Fibroblast of the conjunctiva (primary cell): Measurements from ENCODE around the gene RASGRP3.
A peak's percentile ranks its signal among the peaks of the same experiment; 100 is the strongest.
"Not testable (repeated sequence)": the region's sequence is repeated elsewhere in the genome, so short reads cannot be mapped to it uniquely, and the experiment has no call there.

Experiments used
- DNase-seq: peaks from one replicate; pipeline ENCODE4 v3.0.0-alpha.2; 2010; ENCODE audit warnings: low read depth

The RASGRP3 gene, protein sequence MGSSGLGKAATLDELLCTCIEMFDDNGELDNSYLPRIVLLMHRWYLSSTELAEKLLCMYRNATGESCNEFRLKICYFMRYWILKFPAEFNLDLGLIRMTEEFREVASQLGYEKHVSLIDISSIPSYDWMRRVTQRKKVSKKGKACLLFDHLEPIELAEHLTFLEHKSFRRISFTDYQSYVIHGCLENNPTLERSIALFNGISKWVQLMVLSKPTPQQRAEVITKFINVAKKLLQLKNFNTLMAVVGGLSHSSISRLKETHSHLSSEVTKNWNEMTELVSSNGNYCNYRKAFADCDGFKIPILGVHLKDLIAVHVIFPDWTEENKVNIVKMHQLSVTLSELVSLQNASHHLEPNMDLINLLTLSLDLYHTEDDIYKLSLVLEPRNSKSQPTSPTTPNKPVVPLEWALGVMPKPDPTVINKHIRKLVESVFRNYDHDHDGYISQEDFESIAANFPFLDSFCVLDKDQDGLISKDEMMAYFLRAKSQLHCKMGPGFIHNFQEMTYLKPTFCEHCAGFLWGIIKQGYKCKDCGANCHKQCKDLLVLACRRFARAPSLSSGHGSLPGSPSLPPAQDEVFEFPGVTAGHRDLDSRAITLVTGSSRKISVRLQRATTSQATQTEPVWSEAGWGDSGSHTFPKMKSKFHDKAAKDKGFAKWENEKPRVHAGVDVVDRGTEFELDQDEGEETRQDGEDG

DNA sequence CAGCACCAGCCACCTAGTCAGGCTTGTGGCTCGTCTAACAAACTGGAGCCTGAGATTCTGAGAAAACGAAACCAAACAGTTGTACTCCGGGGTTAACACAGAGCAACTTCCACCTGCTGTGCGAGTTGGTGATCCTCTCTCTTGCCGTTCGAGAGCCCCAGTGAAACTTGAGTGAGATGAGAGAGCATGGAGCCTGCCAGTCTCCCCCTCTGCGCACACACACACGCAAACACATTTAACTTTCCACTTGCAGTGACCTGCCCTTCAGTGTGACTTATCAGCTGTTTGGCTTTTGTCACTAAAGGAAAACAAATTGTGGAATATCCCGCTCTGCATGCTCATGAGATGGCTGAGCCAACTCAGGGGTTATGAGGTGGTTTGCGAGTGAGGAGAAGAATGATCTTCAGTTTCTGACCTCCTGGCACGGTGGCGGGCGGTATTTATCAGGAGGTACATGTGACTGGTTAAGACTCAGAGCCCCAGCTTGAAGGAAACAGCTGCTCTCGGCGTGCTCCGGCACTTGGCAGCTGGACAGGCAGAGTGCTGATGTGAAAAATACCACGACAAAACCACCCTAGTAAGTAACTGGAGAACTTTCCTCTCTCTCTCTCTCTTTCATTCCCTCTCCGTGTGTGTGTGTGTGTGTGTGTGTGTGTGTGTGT, at the start of gene RASGRP3:
RASGRP3 (plus strand) TSS at position 519 of the 662 bp plus-strand sequence. CDS start 38,488 bp downstream, outside the sequence.
- peak; percentile 92 for DNase-seq

DNA sequence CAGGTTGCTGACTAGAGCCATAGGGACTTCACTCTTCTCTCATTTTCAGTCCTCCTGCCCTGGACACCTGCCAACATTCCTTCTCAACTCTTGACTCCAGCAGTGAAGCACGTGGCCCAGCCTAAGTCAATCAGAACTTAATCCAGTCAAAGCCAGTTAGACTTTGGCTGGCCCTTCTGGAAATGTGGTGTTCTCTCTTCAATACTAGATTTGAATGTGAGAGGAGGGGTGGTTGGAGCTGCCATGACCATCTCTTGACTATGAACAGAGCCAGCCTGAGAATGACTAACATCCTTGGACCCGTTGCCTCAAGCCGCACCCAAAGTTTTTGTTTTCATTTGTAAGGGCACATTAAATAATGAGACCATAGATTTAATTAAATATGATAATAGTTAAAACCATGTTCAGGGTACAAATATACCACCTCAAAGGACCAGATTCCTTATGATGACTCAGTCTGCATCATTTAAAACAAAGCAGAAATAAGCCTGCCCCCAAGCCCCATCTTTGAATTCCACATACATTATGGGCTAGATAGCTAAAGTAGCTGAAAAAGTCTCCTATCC, 49.7 kb upstream of the RASGRP3 start:
- DNase-seq, result peak; percentile 83

DNA sequence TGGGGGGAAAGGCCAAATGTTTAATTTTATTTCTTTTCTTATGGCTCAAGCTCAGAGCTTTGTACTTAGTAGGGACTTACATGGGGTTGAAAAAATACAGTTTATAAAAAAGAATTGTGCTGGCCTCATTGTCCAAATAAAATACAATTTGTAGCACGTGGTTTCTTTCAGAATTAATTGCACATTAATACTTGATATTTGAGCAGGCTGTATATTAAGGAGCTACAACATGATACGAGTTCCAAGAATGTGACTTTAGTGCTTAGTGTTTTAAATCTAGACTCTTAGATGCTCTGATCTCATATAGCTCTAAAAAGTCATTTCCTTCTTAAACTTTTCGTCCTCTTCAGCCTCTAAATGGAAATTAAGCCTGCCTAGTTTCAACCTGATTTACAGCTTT, 46.4 kb upstream of the RASGRP3 start:
- no peak for DNase-seq

DNA sequence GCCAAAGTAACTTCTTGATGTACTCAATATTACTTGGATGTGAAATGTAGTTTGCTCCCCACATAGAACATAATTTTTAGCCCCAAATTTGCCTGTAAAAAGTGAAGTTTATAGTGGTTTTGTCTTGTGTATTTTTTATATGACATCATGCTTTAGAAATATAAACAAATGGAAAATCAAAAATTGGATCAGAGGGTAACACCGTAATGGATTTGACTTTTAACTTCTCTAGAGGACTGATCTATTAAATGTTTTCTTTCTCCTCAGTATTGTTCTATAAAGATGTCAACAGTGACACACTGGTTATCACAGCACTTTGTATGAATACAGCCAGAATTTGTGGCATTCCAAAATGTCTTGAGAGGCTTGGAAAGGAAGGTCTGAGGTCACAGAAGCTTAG, 45.6 kb upstream of the RASGRP3 start:
- DNase-seq, result no peak

DNA sequence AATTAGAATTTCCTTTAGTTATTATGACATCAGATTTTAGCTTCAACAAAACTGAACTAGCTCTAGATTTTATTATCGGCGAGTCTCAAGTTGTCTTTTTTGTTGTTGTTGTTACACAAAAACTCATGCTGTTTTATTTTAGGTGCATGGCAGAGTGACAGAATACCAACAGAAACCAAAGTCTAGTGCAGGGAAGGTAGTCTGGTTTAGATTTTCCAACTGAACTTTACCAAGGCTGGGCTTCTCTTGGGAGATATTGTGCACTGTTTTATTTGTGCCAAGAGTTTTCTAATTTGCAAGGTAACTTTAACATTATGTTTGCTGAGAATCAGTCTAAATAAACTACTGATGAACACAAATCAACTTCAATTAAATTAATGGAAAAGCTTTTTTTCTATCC, 43.6 kb upstream of the RASGRP3 start:
- no peak for DNase-seq

DNA sequence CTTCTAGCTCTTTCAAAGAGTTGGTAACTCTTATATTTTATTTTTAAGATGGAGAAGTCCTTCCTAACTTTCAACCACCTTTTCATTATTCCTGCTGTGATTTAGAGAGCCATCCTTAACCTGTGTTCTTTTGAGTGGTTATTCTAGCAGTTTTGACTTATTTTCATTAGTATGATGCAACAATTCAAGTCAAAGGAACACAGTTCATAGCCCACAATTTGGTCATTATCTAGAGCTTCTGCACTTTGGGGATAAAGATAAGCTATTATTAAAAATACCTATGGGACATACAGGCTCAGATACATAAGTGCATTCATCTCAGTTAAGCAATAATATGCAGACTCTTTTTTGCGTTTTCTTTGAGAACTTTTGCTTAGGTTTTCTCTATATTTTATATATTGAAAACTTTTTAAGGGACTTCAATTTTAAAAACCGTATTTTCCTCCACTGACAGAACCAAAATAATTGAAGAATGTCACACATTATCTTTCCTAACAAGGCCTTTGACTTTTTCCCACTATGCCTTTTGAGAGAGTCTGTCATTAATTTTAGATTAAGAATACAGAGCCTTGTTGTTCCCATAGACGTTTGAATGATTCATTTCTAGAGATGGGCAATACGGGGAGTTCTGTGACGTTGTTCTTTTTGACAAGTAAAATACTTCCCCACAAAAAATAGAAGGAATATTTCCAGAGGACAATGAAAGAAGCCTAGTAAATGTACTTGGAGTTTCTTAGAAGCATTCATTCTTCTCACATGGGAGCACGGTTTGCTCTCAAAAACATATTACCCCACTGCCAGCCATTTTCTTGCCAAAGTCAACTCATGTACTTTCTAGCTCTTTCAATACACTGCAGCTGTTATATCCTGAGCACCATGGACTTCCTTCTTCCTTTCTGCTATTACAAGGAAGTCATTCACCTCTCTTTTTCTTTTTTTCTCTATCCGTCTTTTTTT, 42.9 kb upstream of the RASGRP3 start:
- DNase-seq, result no peak

DNA sequence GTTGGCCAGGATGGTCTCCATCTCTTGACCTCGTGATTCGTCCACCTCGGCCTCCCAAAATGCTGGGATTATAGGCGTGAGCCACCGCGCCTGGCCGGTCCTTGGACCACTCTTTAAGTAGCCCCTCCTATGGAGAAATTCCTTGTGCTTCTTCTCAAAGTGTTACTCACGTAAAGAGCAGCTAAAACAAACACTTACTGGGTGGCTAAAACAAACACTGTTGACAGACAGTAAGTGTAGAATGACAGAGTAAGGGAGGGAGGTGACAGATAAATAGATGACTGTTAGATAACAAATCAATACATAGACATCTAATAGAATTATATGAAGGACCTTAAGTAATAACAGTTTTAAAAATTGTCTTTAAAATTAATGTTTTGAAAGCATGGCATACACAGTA, 40.9 kb upstream of the RASGRP3 start:
- no peak for DNase-seq

DNA sequence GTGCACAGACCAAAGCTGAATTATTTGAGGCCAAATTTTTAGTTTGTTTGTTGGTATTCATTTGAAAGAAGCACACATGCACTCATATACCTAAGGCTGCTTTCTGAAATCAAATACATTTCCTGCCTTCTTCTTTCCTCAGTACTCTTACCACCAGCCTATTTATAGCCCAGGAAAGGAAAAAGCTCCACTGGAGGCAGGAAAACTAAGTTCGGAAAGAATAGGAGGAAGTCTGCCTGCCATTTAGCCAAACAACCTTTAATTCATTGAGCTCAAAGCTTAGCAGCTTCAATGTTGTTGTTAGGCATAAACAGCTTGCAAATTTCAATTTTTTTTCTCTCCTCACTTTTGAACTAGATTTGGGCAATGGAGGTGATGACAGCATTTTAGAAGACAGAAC, 40.4 kb upstream of the RASGRP3 start:
- no peak for DNase-seq

DNA sequence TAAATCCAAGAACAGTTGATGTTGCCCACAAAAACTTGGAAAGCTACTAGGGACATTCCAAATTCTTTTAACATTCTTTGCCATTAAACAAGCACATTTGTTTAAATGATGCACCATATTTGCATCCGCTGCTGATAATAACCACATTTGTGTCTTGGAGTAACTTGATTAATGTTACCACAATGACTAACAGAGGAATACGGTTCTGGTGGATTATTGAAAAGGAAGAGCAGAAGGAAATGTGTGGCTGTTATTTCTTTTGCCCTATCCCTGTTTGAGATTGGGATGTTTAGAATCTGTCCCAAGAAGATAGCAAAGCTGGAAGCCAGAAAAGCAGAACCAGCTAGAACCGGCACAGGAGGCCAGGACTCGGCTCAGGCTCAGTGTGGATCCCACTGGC, 39.2 kb upstream of the RASGRP3 start:
- peak; percentile 83 for DNase-seq

DNA sequence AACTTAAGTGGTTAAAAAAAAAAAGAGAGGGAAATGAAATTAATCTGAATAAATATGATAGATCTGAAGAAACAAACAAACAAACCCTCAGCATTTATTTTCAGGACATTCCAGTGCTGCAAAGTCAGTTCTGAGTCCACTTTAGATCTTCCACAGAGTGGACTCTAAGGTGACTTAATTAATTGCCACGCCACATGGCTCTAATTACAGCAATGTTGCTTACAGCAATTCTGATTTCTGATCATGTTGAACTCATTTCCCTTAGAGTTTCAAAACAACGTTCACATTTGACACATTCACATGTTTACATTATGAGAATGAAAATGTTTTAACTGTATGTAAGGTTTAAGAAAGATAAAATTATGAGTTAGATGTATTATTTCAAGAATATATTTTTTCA, 38.6 kb upstream of the RASGRP3 start:
- no peak for DNase-seq

DNA sequence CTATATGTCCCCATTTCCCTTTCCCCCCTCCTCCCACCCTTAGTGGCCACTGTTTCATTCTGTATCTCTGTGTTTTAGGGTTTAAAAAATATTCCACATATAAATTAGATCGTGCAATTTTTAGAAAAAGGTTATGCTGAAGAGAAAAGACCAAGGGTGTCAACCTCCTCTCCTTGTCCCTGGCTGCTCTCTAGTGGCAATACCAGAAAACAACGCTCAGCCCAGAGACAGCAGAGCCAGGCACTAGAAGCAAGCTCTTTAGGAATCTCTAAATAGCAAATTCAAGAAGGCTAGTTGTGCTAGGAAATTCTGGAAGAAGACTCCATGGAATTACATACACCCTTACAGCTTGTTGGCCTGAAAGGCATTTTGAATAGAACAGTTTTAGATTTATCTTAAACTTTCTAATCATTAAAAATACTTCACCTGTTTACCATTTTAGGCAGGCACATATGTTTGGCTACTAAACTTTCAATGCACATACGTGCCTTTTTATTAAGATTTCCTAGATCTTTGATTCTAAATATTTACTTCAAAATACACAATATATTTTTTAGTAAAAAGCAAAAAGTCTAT, 35.1 kb upstream of the RASGRP3 start:
- DNase-seq, result peak; percentile 72

DNA sequence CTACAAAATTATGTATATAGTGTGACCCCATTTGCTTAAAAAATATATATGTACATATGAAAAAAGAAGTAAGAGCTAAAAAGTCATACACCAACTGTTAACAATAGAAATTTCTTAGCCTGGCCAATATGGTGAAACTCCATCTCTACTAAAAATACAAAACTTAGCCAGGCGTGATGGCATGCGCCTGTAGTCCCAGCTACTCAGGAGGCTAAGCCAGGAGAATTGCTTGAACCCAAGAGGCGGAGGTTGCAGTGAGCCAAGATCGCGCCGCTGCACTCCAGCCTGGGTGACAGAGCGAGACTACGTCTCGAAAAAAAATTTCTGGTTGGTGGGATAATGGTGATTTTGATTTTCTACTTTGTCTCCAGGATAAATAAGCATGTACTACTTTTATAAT, 34.4 kb upstream of the RASGRP3 start:
- DNase-seq, result not testable (repeated sequence)

DNA sequence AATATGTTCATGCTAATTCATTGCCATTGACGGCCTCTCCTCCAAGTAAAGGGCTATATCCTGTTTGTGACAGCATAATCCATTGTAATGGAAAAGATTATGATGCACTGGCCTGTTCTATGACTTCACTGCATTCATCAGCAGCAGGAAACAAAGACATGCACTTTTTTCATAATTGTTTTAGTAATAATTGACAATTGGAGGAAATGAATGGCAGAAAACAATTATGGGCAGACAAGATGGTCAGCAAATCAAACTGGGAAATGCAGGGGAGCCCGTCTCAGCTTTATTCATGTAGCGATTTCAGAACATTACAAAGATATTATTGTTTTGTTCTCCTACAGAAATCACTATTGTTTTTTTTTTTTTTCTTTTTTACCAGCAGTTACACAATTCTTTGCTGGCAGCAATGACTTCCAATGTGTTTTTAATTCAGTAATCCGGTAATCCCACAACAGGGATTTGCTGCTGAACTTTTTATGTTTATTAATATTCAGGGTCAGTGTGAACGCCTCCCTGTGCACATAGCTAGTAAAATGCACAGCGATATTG, 33.8 kb upstream of the RASGRP3 start:
- DNase-seq, result peak; percentile 78

DNA sequence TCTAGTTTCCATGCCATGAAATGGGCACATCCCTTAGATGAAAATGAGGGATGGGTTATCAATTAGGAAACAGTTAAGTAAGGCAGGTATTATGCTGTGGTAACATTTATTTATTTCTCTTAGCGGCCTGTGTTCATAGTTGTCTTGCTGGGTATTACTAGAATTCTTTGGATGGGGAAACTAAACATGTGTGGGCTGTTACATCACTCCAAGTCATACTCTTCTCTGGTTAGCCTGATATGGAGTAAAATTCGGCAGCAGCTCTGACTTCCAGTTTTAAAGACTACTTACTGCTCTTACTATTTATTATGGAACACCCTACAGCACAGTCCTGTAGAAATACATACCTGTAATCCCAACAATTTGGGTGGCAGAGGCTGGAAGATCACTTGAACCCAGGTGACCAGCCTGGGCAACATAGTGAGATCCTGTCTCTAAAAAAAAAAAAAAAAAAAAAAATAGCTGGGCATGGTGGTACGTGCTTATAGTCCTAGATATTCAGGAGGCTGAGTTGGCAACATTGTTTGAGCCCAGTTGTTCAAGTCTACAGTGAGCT, 33.1 kb upstream of the RASGRP3 start:
- no peak for DNase-seq

DNA sequence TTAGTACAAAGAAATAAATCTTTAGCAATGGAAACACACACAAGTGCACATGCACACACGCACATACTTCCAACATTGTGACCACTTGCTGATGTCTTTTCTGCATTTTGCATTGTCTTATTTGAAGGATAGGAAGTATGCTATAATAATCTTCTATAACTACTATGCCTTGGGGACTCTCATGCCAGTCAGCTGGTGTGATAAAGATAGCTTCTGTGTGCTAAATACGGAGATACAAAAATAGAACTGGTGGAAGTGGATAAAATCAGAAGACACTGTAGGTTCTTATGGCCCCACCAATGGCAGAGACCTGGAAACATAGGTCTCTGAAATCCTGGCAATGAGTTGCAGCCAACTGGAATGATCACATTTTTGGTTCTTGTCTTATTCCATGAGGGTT, 31.5 kb upstream of the RASGRP3 start:
- DNase-seq, result no peak

DNA sequence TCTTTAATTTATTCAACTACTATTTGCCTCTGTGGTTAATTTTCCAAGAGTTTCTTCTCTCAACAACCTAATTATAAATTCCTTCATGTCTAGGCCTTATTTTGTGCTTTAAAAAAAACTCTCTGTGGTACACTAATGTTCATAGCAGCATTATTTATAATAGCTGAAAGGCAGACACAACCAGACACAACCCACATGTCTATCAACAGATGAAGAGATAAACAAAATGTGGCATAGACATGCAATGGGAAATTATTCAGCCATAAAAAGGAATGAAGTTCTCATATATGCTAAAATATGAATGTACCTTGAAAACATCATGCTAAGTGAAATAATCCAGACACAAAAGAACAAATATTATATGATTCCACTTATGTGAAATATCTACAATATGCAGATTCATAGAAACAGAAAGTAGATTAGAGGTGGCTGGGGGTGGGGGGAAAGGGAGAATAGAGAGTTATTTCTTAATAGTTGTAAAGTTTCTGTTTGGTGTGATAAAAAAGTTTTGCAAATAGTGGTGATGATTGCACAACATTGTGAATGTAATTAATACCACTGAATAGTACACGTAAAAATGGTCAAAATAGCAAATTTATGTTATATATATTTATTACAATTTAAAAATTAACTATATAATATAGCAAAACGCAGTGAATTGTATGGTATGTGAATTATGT, 28.1 kb upstream of the RASGRP3 start:
- no peak for DNase-seq

DNA sequence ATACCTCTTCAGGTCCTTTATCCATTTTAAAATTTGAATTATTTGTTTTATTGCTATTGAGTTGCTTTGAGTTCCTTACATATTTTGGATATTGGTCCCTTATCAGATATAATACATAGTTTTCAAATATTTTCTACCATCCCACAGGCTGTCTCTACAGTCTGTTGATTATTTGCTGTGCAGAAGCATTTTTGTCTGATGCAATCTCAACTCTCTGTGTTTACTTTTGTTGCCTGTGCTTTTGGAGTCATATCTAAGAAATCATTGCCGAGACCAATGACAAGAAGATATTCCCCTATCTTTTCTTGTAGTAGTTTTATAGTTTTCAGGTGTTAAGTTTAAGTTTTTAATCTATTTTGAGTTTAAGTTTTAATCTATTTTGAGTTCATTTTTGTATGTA, 25.2 kb upstream of the RASGRP3 start:
- DNase-seq, result no peak

DNA sequence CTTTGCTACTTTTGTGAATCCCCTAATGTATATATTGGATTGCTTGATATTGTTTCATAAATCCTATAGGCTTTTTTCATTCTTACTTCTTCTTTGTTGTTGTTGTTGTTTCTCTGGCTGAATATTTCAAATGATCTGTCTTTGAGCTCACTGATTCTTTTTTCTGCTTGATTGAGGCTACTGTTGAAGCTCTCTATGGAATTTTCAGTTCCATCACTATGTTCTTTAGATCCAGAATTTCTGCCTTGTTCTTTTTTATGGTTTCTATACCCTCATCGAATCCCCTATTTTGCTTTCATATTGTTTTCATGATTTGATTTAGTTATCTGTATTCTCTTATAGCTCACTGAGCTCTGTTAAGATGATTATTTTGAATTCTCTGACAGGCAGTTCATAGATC, 24.6 kb upstream of the RASGRP3 start:
- no peak for DNase-seq

DNA sequence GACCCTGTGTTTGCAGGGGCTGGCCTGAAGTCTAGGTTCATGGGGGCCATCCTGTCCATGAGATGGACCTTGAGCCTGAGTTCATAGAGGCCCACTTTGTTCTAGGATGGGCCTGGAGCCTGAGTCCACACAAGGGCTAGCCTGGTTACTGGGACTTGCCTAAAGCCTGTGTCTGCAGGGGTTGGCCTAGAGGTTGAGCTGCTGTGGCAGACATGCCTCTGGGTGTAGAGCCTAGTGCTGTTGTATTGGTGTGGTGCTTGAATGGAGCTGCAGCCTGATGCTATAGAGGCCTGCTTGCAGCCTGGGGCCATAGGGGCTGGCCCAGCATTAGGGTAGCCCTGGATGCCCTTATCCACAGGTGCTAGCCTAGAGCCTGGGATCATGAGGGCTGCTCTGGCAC, 23.9 kb upstream of the RASGRP3 start:
- DNase-seq, result no peak

DNA sequence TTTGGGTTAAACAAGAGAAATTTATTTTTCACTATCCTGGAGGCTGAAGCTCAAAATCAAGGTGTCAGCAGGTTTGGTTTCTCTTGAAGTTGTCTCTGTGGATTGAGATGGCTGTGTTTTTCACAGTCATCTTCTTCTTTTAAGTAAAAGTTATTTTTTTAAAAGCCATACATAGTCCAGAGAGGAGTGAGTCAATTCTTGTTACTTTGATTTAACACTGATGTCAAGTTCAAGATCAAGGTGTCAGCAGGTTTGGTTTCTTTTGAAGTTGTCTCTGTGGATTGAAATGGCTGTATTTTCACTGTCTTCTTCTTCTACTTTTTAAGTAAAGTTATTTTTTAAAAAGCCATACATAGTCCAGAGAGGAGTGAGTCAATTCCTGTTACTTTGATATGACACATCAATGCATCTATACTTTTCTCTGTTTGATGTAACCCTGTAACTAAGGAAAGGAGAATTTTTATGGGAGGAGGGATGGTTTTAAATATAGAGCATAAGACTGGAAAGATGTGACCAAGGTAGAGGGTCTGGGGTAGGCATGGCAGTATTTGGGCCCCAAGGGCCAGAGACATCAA, 22.5 kb upstream of the RASGRP3 start:
- no peak for DNase-seq
